Astrocyte of the cerebellum (primary cell): Measurements from ENCODE around the gene SLC16A6.
A peak's percentile ranks its signal among the peaks of the same experiment; 100 is the strongest.
"Not testable (repeated sequence)": the region's sequence is repeated elsewhere in the genome, so short reads cannot be mapped to it uniquely, and the experiment has no call there.

Experiments
- DNase-seq: peaks from one replicate; pipeline ENCODE4 v3.0.0-alpha.2; 2011; ENCODE audit warnings: low read depth
- H3K4me3 ChIP-seq: 2 replicates; pipeline ENCODE4 v1.5.1; 2011; ENCODE audit warnings: mild to moderate bottlenecking, low read depth, low read length, moderate library complexity
- in situ Hi-C: cut with HindIII; loops from 2 replicates; pipeline ENCODE4 v1.10.0; 2017; ENCODE audit warnings: low sequenced_read_pairs
- TF ChIP-seq, protein P1 (sequence below): IDR thresholded peaks from 2 replicates; pipeline ENCODE4 v1.5.1; 2012; ENCODE audit warnings: low read length, low read depth, moderate library complexity, mild to moderate bottlenecking; ENCODE audit errors: missing control alignments

The SLC16A6 gene

DNA sequence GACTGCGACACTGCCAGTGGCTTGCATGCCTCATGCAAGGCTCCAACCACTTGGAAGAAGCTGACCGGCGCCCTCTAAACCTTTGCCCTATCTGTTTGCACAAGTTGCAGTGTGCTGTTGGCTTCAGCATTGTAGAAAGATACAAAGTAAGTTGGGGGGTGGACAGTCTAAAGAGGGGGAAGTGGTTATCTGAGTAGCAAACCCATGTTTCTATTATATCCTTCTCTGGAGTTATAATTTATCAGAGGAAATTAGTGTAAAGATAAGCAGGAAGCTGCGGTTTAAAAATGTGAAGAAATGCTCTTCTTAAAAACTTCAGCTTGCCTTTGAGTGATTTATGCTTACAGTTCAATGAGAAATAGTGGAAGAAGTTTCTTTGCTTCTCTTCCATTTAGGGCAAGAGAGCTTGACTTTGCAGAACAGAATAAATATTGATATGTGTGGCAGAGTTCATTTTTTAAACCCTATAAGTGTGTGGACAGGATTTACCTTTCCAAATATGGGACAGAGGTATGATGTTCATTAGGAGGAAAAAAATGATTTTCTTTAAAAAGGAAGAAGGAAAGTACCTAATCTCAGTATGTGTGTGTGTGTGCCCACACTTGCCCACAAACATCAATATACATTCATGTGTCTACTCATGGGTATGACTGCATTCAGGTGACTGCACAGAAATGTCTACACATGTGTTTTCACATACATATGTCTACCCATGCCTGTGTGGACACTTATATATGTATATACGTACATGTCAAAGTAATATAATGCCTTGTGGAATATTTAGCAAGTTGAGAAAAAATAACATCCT is 35.0 kb downstream of the SLC16A6 start:
- TF ChIP-seq, protein P1, sequence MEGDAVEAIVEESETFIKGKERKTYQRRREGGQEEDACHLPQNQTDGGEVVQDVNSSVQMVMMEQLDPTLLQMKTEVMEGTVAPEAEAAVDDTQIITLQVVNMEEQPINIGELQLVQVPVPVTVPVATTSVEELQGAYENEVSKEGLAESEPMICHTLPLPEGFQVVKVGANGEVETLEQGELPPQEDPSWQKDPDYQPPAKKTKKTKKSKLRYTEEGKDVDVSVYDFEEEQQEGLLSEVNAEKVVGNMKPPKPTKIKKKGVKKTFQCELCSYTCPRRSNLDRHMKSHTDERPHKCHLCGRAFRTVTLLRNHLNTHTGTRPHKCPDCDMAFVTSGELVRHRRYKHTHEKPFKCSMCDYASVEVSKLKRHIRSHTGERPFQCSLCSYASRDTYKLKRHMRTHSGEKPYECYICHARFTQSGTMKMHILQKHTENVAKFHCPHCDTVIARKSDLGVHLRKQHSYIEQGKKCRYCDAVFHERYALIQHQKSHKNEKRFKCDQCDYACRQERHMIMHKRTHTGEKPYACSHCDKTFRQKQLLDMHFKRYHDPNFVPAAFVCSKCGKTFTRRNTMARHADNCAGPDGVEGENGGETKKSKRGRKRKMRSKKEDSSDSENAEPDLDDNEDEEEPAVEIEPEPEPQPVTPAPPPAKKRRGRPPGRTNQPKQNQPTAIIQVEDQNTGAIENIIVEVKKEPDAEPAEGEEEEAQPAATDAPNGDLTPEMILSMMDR = no peak
- no peak overlapping the region for H3K4me3 ChIP-seq
- no peak for DNase-seq
- in situ Hi-C loops = loop anchor here (25.0 kb wide), 1 partner anchor 181 kb away; no protein-coding TSS in a partner anchor

DNA sequence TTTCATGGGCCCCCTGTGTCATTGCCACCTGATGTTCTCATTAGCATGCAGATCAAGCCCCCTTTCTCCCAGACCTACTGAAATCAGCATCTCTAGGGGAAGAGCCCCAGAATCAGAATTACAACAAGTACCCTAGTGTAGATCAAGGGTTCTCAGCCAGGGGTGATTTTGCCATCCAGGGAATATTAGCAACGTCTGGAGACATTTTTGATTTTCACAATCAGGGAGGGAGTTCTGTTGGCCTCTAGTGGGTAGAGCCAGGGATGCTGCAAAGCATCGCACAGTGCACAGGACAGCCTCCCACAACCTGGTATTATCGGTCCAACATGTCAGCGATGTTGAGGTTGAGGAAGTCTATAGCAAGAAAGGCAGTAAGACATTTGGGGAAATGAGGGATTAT is 35.8 kb downstream of the SLC16A6 start:
- in situ Hi-C loops = loop anchor here (25.0 kb wide), 1 partner anchor 182 kb away; no protein-coding TSS in a partner anchor
- H3K4me3 ChIP-seq = no peak overlapping the region
- DNase-seq = no peak
- TF ChIP-seq, protein P1 = no peak

DNA sequence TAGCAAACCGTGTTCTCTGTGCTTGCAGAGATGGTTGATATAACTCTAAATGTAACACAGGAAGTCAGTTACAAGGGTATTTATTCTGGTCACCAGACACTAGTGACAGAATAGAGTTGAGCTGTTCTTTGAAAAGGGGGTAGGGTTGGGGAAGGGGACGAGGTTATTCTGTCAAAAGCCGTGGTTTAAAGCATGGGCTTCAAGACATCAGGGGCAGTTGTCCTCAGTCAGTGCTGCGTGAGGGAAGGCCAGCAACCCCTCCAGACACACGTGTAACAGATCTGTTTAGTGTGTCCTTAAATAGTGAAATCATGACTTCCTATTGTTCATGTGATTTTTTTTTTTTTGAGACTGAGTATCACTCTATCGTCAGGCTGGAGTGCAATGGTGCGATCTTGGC is 37.5 kb downstream of the SLC16A6 start:
- in situ Hi-C loops = loop anchor here (25.0 kb wide), 1 partner anchor 184 kb away; no protein-coding TSS in a partner anchor
- DNase-seq, H3K4me3 ChIP-seq: not testable (repeated sequence)

DNA sequence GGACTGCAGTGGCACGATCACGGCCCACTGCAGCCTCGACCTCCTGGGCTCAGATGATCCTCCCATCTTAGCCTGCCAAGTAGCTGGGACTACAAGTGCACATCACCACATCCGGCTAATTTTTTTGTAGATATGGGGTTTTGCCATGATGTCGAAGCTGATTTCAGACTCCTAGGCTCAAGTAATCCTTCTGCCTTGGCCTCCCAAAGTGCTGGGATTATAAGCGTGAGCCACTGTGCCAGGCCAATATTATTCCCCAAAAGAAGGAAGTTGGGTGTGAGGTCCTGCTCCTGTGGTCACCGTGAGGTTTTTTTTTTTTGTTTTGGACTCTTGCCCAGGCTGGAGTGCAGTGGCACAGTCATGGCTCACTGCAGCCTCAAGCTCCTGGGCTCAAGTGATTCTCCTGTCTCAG is 41.6 kb downstream of the SLC16A6 start:
- no peak overlapping the region for H3K4me3 ChIP-seq
- TF ChIP-seq, protein P1 = no peak
- in situ Hi-C loops = no loop called here
- DNase-seq = no peak

DNA sequence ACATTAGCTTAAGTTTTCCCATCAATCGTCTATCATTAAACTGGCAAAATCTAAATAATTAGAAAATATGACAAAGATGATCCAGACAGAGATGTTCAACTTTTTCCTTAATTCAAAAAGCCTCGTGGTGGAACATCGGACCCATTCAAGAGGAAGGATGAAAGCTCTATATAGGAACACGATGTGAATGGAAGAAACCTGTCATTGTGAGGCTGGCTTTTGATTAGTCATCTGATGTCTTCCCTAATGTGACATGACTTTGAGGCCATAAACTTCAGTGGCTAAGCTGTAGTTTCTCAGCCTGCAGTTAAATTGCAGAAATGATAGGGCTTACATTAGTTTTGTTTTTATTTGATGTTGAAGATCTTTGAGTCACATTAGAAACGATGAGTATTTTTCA is 42.0 kb downstream of the SLC16A6 start:
- no peak for DNase-seq
- H3K4me3 ChIP-seq = peak overlapping the region; percentile 71
- in situ Hi-C loops = no loop called here
- TF ChIP-seq, protein P1 = no peak

DNA sequence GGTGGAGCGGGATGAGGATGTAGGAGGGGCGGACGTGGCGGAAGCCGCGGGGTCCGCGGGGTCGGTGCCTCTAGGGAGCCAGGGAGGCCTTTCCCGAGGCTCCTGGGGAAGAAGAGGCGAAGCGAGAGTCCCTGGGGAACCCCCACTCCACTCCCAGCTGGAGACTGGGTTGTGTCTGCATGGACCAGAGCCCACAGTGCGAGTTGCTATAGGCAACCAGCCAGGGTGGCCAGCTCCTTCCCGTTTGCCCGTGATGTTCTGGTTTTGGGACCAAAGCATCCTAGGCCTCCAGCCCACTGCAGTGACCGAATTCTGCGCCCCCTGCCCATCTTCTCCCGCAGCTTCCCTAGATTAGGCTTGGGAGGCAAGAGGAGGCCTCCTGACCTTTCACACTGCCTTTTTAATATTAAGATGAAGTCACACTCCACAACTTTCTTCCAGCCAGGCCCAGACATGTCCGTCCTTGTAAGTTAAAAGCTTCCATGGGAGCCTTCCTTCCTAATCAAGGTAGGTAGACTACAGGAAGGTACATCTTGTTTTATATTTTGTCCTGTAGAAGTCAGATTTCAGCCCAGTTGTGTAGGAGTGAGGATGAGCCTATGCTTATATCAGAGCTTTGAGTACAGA is 42.6 kb downstream of the SLC16A6 start:
- no peak for DNase-seq
- H3K4me3 ChIP-seq = peak overlapping the region; percentile 71
- TF ChIP-seq, protein P1 = no peak
- in situ Hi-C loops = no loop called here
